Measurements from ENCODE around the gene DOK5. TPM values are rescaled to one million over a fixed set of nuclear protein-coding genes. Genes with fewer than 3 reads are reported as not detected.

DOK5 gene
- total RNA-seq, 1 experiment from 2014 or later = not detected

DNA sequence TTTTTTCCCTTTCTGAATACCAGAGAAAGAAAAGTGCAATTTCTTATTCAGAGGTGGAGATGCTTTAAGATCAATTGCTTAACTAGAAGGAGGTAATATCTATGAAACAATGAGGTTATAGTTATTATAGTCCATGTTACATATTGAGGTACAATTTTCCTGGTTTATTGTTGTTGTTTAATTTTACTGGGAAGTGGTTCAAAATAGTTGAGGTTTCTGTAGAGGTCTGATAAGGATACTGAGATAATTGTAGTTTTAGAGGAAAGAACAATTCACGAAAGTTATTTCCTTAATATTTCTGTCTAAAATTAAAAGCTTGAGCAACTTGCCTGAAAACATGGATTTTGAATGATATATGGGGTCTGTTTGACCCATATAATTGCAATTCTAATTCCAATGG, 51.4 kb downstream of the DOK5 start:
- POLR2A ChIA-PET = no interaction called here
- Mint-ChIP-seq H3K27ac (ENCODE audit: unreplicated experiment) (no peak overlapping the region), H3K4me1 (ENCODE audit: low read depth, unreplicated experiment) (no peaks in the 10 kb centered on the region), H3K36me3 (ENCODE audit: insufficient read depth, unreplicated experiment) (no peaks in the 10 kb centered on the region), H3K9me3 (ENCODE audit: unreplicated experiment) (peaks cover 10% of the 10 kb centered on the region), H3K4me3 (ENCODE audit: unreplicated experiment) (no peak overlapping the region), H3K27me3 (ENCODE audit: insufficient read depth, unreplicated experiment) (peaks cover 27% of the 10 kb centered on the region)
- Histone ChIP-seq H3K4me3 (ENCODE audit: low read depth, low read length) (no peak overlapping the region), H3K4me1 (no peaks in the 10 kb centered on the region), H3K36me3 (ENCODE audit: control insufficient read depth, insufficient read depth, low read length) (no peaks in the 10 kb centered on the region), H3K9me3 (peaks cover 6% of the 10 kb centered on the region; the same call in 1 of the 2 replicates), H3K27me3 (replicated peaks; ENCODE audit: control insufficient read depth, insufficient read depth, low read length) (no peaks in the 10 kb centered on the region)
- DNase-seq = no peak
- TF ChIP-seq CTCF (IDR thresholded peaks at IDR 0.05; ENCODE audit: insufficient read depth in 1 of 2, low read depth in 1 of 2, low read length in 1 of 2, severe bottlenecking in 1 of 2, unreplicated experiment in 1 of 2) = no peak
- CTCF ChIA-PET = no interaction called here
- no TSS peak for BruUV-seq (replicated peaks)
- intact Hi-C loops (cut with micrococcal nuclease; ENCODE audit: unreplicated experiment) = loop anchor here (10.0 kb wide), 1 partner anchor 432 kb away; no protein-coding TSS in a partner anchor

DNA sequence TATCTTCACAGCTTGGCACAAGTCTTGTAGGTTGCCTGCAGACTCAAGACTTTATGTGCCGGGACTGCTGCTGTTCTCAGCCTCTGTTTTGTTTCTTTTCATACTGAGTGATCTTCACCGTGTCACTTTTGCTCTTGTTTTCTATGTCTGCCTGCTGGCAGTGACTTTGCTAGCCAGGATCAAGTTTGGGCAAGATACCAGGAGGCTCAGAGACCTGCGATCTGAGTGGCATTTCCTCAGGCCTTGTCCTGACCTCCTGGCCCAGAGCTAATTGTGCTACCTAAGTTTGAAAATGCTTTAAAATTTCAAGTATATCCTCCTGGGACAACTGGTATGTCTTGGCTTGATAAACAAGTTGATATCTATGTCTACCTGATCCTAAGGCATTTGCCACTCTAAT, 57.2 kb downstream of the DOK5 start:
- peaks cover 16% of the 10 kb centered on the region for H3K9me3 Mint-ChIP-seq (ENCODE audit: unreplicated experiment)
- no peaks in the 10 kb centered on the region for H3K36me3 Mint-ChIP-seq (ENCODE audit: insufficient read depth, unreplicated experiment)
- H3K27me3 ChIP-seq (replicated peaks; ENCODE audit: control insufficient read depth, insufficient read depth, low read length) = no peaks in the 10 kb centered on the region
- intact Hi-C loops (cut with micrococcal nuclease; ENCODE audit: unreplicated experiment) = loop anchor here (5.0 kb wide), 1 partner anchor 115 kb away; no protein-coding TSS in a partner anchor
- TF ChIP-seq CTCF (IDR thresholded peaks at IDR 0.05; ENCODE audit: insufficient read depth in 1 of 2, low read depth in 1 of 2, low read length in 1 of 2, severe bottlenecking in 1 of 2, unreplicated experiment in 1 of 2) = no peak
- H3K36me3 ChIP-seq (ENCODE audit: control insufficient read depth, insufficient read depth, low read length) = no peaks in the 10 kb centered on the region
- no peaks in the 10 kb centered on the region for H3K4me1 ChIP-seq
- POLR2A ChIA-PET = no interaction called here
- no peaks in the 10 kb centered on the region for H3K4me1 Mint-ChIP-seq (ENCODE audit: low read depth, unreplicated experiment)
- H3K27ac Mint-ChIP-seq (ENCODE audit: unreplicated experiment) = no peak overlapping the region
- H3K9me3 ChIP-seq = peaks cover 6% of the 10 kb centered on the region; the same call in 1 of the 2 replicates
- BruUV-seq (replicated peaks) = no TSS peak
- no peak for DNase-seq
- no peak overlapping the region for H3K4me3 ChIP-seq (ENCODE audit: low read depth, low read length)
- H3K4me3 Mint-ChIP-seq (ENCODE audit: unreplicated experiment) = no peak overlapping the region
- peaks cover 19% of the 10 kb centered on the region for H3K27me3 Mint-ChIP-seq (ENCODE audit: insufficient read depth, unreplicated experiment)
- CTCF ChIA-PET = interaction anchor here (1.0 kb wide), 1 partner anchor 113 kb away, joined by 5 read pairs; no protein-coding TSS in a partner anchor

DNA sequence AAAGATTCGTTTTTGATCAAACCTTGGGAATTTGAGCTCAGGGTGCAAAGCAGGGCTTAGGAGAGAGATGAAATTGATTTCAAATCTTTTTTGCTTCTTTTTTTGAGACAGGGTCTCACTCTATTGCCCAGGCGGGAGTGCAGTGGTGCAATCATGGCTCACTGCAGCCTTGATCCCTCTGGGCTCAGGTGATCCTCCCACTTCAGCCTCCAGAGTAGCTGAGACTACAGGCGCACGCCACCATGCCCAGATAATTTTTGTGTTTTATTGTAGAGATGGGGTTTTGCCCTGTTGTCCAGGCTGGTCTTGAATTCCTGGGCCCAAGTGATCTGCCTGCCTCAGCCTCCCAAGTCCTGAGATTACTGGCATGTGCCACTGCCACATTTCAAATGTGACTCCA, 58.7 kb downstream of the DOK5 start:
- Mint-ChIP-seq H3K36me3 (ENCODE audit: insufficient read depth, unreplicated experiment) (no peaks in the 10 kb centered on the region), H3K27me3 (ENCODE audit: insufficient read depth, unreplicated experiment) (peaks cover 17% of the 10 kb centered on the region), H3K4me1 (ENCODE audit: low read depth, unreplicated experiment) (no peaks in the 10 kb centered on the region), H3K4me3 (ENCODE audit: unreplicated experiment) (no peak overlapping the region), H3K27ac (ENCODE audit: unreplicated experiment) (no peak overlapping the region), H3K9me3 (ENCODE audit: unreplicated experiment) (peaks cover 27% of the 10 kb centered on the region)
- no peak for DNase-seq
- H3K4me3 ChIP-seq (ENCODE audit: low read depth, low read length) = no peak overlapping the region
- BruUV-seq (replicated peaks) = no TSS peak
- peaks cover 11% of the 10 kb centered on the region for H3K9me3 ChIP-seq
- no peaks in the 10 kb centered on the region for H3K27me3 ChIP-seq (replicated peaks; ENCODE audit: control insufficient read depth, insufficient read depth, low read length)
- ChIA-PET POLR2A (no interaction called here), CTCF (no interaction called here)
- H3K36me3 ChIP-seq (ENCODE audit: control insufficient read depth, insufficient read depth, low read length) = no peaks in the 10 kb centered on the region
- no peaks in the 10 kb centered on the region for H3K4me1 ChIP-seq
- TF ChIP-seq CTCF (IDR thresholded peaks at IDR 0.05; ENCODE audit: insufficient read depth in 1 of 2, low read depth in 1 of 2, low read length in 1 of 2, severe bottlenecking in 1 of 2, unreplicated experiment in 1 of 2) = no peak
- intact Hi-C loops (cut with micrococcal nuclease; ENCODE audit: unreplicated experiment) = loop anchor here (5.0 kb wide), 1 partner anchor 113 kb away; no protein-coding TSS in a partner anchor
